Liver (tissue), 9 donors: ENCODE results near the gene FOXA2. TPM values are rescaled to one million over a fixed set of nuclear protein-coding genes. Genes with fewer than 3 reads are reported as not detected.

Source experiments
- DNase-seq: peaks from one replicate; pipeline ENCODE4 v3.0.0-alpha.2; 2017; ENCODE audit warnings: low spot score
- H3K27ac ChIP-seq, 2 donors: one replicate each; pipeline ENCODE4 v1.7.0; 2013; ENCODE audit warnings: inconsistent platforms in 2 of 2, low read length in 2 of 2, control low read depth in 1 of 2, low read depth in 1 of 2, mild to moderate bottlenecking in 1 of 2
- H3K27me3 ChIP-seq, 4 donors: one replicate each; pipeline versions ENCODE4 v1.6.1 to v1.7.0; 2013; ENCODE audit warnings: low read length in 3 of 4, inconsistent platforms in 1 of 4, mild to moderate bottlenecking in 1 of 4, moderate library complexity in 1 of 4; ENCODE audit not compliant: control insufficient read depth in 4 of 4, insufficient read depth in 4 of 4
- H3K36me3 ChIP-seq, 4 donors: one replicate each; pipeline versions ENCODE4 v1.6.1 to v1.7.0; 2013; ENCODE audit warnings: low read length in 3 of 4, mild to moderate bottlenecking in 3 of 4, low read depth in 1 of 4, moderate library complexity in 1 of 4; ENCODE audit not compliant: control insufficient read depth in 4 of 4, insufficient read depth in 3 of 4
- H3K4me1 ChIP-seq, 4 donors: one replicate each; pipeline versions ENCODE4 v1.6.1 to v1.7.0; 2013; ENCODE audit warnings: low read length in 3 of 4, mild to moderate bottlenecking in 3 of 4, moderate library complexity in 1 of 4; ENCODE audit not compliant: control insufficient read depth in 4 of 4, insufficient read depth in 4 of 4
- H3K4me3 ChIP-seq, 3 donors: one replicate each; pipeline versions ENCODE4 v1.6.1 to v1.7.0; 2013; ENCODE audit warnings: low read length in 3 of 3, control low read depth in 1 of 3, low read depth in 1 of 3, mild to moderate bottlenecking in 1 of 3
- H3K9ac ChIP-seq, 2 donors: one replicate each; pipeline ENCODE4 v1.7.0; 2013; ENCODE audit warnings: low read length in 2 of 2, mild to moderate bottlenecking in 2 of 2, moderate library complexity in 2 of 2, control low read depth in 1 of 2, low read depth in 1 of 2
- H3K9me3 ChIP-seq, 4 donors: one replicate each; pipeline versions ENCODE4 v1.6.1 to v1.7.0; 2013; ENCODE audit warnings: low read length in 3 of 4; ENCODE audit not compliant: control insufficient read depth in 4 of 4
- EGR1 ChIP-seq, 2 donors: IDR thresholded peaks; 2 replicates each; pipeline ENCODE4 v1.6.1; 2016 to 2018; ENCODE audit warnings: antibody characterized with exemption in 2 of 2, low read depth in 2 of 2
- FOXA1 ChIP-seq: IDR thresholded peaks from 2 replicates; pipeline ENCODE4 v1.6.1; 2016; ENCODE audit warnings: antibody characterized with exemption
- FOXA2 ChIP-seq: IDR thresholded peaks from 2 replicates; pipeline ENCODE4 v1.6.1; 2016; ENCODE audit warnings: antibody characterized with exemption
- HNF4A ChIP-seq, 2 donors: conservative IDR thresholded peaks; 2 replicates each; pipeline ENCODE4 v1.6.1; 2016; ENCODE audit warnings: antibody characterized with exemption in 2 of 2, mild to moderate bottlenecking in 2 of 2
- HNF4G ChIP-seq: IDR thresholded peaks from 2 replicates; pipeline ENCODE4 v1.6.1; 2016; ENCODE audit warnings: antibody characterized with exemption
- JUND ChIP-seq, 2 donors: IDR thresholded peaks; 2 replicates each; pipeline ENCODE4 v1.6.1; 2016; ENCODE audit warnings: antibody characterized with exemption in 2 of 2
- NR2F2 ChIP-seq: IDR thresholded peaks from 2 replicates; pipeline ENCODE4 v1.6.1; 2016; ENCODE audit warnings: antibody characterized with exemption
- RAD21 ChIP-seq, 2 donors: IDR thresholded peaks; 2 replicates each; pipeline ENCODE4 v1.6.1; 2016; ENCODE audit warnings: antibody characterized with exemption in 2 of 2, mild to moderate bottlenecking in 2 of 2
- RXRA ChIP-seq, 2 donors: IDR thresholded peaks; 2 replicates each; pipeline ENCODE4 v1.6.1; 2017 to 2018; ENCODE audit warnings: antibody characterized with exemption in 2 of 2, mild to moderate bottlenecking in 1 of 2
- TAF1 ChIP-seq: conservative IDR thresholded peaks from 2 replicates; pipeline ENCODE4 v1.6.1; 2016; ENCODE audit warnings: antibody characterized with exemption, mild to moderate bottlenecking
- YY1 ChIP-seq: IDR thresholded peaks from 2 replicates; pipeline ENCODE4 v1.6.1; 2016; ENCODE audit warnings: antibody characterized with exemption, mild to moderate bottlenecking
- WGBS: extraction: QIAGEN DNeasy Blood & Tissue Kit; methylation state at CpG from one replicate; pipeline ENCODE4 v1.1.7; 2013; 5-methylcytosine and 5-hydroxymethylcytosine counted together
- polyA plus RNA-seq, 2 donors: library from polyadenylated mRNA; stranded (reverse) in 1 of 2; unstranded in 1 of 2; fragments of 200-250 nt in 1 of 2; fragments of >200 nt in 1 of 2; fragmentation: Nextera tagmentation in 1 of 2; extraction: Ambion mirVana in 1 of 2; gene quantifications; one replicate each; pipeline versions ENCODE4 v1.2.1 to v1.2.3, GENCODE V29; 2013 to 2015
- total RNA-seq, 2 donors: library from RNA; depleted of rRNA; stranded (reverse); fragments of >200 nt; gene quantifications; one replicate each; pipeline ENCODE4 v1.2.3, GENCODE V29; 2014
- TF ChIP-seq, protein P1 (sequence below): fragments of 150-350 bp; IDR thresholded peaks from 2 replicates; pipeline ENCODE4 v1.5.1; 2017; ENCODE audit warnings: improper control_type of control experiment, low read depth, low read length; ENCODE audit not compliant: missing input control
- TF ChIP-seq, protein P2 (sequence below): IDR thresholded peaks from 2 replicates; pipeline ENCODE4 v1.6.1; 2016; ENCODE audit warnings: antibody characterized with exemption, mild to moderate bottlenecking
- TF ChIP-seq, protein P3 (sequence below): IDR thresholded peaks from 2 replicates; pipeline ENCODE4 v1.6.1; 2016; ENCODE audit warnings: antibody characterized with exemption
- TF ChIP-seq, protein P4 (sequence below): IDR thresholded peaks from 2 replicates; pipeline ENCODE4 v1.6.1; 2016; ENCODE audit warnings: antibody characterized with exemption
- TF ChIP-seq, protein P5 (sequence below): IDR thresholded peaks from 2 replicates; pipeline ENCODE4 v1.6.1; 2016; ENCODE audit warnings: antibody characterized with exemption
- donor health status: healthy.
- donor health status: healthy.
- donor health status: healthy.
- donor health status: healthy.
- donor health status: healthy.

FOXA2 gene
- total and polyA plus RNA-seq, 4 donors, result 5.2 to 12.7 (median 11.1) TPM

DNA sequence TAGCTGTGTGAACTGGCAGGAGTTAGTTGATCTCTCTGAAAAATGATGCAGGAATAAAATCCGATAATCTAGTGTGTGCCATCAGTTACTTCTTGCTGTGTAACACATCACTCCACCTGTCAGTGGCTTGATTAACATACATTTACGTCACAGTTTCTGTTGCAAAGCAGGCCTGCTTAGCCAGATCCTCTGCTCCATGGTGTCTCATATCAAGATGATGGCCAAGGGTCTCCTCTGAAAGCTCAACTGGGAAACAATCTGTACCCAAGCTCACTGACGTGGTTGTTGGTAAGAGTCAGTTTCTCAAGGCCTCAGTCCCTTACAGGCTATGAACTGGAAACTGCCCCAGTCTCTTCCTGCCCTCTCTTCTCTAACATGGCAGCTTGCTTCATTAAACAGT lies 51.8 kb downstream of the FOXA2 start:
- H3K4me1 ChIP-seq, result peaks cover 0 to 8% (median 7%) of the 10 kb centered on the region in 4 donors
- H3K9me3 ChIP-seq, result no peaks in the 10 kb centered on the region
- TF ChIP-seq FOXA1 (no peak), EGR1 (IDR thresholded peaks at IDR 0.05; ENCODE audit: low read depth in 2 of 2) (no peak), FOXA2 (no peak), HNF4G (no peak), HNF4A (conservative IDR thresholded peaks at IDR 0.05) (no peak), RAD21 (IDR thresholded peaks at IDR 0.05) (no peak), TAF1 (no peak), NR2F2 (no peak)
- TF ChIP-seq, protein P1, sequence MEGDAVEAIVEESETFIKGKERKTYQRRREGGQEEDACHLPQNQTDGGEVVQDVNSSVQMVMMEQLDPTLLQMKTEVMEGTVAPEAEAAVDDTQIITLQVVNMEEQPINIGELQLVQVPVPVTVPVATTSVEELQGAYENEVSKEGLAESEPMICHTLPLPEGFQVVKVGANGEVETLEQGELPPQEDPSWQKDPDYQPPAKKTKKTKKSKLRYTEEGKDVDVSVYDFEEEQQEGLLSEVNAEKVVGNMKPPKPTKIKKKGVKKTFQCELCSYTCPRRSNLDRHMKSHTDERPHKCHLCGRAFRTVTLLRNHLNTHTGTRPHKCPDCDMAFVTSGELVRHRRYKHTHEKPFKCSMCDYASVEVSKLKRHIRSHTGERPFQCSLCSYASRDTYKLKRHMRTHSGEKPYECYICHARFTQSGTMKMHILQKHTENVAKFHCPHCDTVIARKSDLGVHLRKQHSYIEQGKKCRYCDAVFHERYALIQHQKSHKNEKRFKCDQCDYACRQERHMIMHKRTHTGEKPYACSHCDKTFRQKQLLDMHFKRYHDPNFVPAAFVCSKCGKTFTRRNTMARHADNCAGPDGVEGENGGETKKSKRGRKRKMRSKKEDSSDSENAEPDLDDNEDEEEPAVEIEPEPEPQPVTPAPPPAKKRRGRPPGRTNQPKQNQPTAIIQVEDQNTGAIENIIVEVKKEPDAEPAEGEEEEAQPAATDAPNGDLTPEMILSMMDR, result no peak
- TF ChIP-seq, protein P2, sequence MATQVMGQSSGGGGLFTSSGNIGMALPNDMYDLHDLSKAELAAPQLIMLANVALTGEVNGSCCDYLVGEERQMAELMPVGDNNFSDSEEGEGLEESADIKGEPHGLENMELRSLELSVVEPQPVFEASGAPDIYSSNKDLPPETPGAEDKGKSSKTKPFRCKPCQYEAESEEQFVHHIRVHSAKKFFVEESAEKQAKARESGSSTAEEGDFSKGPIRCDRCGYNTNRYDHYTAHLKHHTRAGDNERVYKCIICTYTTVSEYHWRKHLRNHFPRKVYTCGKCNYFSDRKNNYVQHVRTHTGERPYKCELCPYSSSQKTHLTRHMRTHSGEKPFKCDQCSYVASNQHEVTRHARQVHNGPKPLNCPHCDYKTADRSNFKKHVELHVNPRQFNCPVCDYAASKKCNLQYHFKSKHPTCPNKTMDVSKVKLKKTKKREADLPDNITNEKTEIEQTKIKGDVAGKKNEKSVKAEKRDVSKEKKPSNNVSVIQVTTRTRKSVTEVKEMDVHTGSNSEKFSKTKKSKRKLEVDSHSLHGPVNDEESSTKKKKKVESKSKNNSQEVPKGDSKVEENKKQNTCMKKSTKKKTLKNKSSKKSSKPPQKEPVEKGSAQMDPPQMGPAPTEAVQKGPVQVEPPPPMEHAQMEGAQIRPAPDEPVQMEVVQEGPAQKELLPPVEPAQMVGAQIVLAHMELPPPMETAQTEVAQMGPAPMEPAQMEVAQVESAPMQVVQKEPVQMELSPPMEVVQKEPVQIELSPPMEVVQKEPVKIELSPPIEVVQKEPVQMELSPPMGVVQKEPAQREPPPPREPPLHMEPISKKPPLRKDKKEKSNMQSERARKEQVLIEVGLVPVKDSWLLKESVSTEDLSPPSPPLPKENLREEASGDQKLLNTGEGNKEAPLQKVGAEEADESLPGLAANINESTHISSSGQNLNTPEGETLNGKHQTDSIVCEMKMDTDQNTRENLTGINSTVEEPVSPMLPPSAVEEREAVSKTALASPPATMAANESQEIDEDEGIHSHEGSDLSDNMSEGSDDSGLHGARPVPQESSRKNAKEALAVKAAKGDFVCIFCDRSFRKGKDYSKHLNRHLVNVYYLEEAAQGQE, result no peak
- TF ChIP-seq, protein P3, sequence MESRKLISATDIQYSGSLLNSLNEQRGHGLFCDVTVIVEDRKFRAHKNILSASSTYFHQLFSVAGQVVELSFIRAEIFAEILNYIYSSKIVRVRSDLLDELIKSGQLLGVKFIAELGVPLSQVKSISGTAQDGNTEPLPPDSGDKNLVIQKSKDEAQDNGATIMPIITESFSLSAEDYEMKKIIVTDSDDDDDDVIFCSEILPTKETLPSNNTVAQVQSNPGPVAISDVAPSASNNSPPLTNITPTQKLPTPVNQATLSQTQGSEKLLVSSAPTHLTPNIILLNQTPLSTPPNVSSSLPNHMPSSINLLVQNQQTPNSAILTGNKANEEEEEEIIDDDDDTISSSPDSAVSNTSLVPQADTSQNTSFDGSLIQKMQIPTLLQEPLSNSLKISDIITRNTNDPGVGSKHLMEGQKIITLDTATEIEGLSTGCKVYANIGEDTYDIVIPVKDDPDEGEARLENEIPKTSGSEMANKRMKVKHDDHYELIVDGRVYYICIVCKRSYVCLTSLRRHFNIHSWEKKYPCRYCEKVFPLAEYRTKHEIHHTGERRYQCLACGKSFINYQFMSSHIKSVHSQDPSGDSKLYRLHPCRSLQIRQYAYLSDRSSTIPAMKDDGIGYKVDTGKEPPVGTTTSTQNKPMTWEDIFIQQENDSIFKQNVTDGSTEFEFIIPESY, result no peak
- TF ChIP-seq, protein P4, sequence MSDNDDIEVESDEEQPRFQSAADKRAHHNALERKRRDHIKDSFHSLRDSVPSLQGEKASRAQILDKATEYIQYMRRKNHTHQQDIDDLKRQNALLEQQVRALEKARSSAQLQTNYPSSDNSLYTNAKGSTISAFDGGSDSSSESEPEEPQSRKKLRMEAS, result no peak
- H3K9ac ChIP-seq, result no peak overlapping the region
- no peak overlapping the region for H3K27ac ChIP-seq
- no peaks in the 10 kb centered on the region for H3K27me3 ChIP-seq
- no peak for DNase-seq
- H3K4me3 ChIP-seq, result no peak overlapping the region
- H3K36me3 ChIP-seq, result no peaks in the 10 kb centered on the region
- WGBS, result 91% methylated on average over 3 of the region's 3 CpGs

DNA sequence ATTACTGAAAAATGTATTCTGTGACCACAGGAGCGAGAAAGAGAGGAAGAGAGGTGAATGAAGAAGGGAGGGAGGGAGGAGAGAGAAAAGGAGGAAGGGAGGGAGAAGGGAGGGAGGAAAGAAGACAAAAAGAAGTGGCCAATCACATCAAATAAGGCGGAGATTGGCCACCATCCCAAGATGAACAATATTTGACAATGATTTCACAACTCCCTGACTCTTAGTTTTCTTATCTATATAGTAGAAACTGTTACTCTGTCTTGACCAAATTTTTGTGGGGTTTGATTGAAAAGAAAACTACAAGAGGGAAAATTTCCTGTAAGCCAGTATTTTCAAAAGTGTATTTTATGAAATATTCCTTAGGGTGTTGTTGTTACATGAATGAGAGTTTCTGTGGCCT lies 52.6 kb downstream of the FOXA2 start:
- WGBS, result 88% methylated on average over 2 of the region's 2 CpGs
- Histone ChIP-seq H3K36me3 (no peaks in the 10 kb centered on the region), H3K4me3 (no peak overlapping the region), H3K27ac (no peak overlapping the region), H3K9me3 (no peaks in the 10 kb centered on the region), H3K9ac (no peak overlapping the region), H3K4me1 (peaks cover 0 to 13% (median 10%) of the 10 kb centered on the region in 4 donors), H3K27me3 (no peaks in the 10 kb centered on the region)
- no peak for DNase-seq
- TF ChIP-seq JUND (IDR thresholded peaks at IDR 0.05) (no peak), EGR1 (IDR thresholded peaks at IDR 0.05; ENCODE audit: low read depth in 2 of 2) (no peak), FOXA1 (no peak), TAF1 (no peak), YY1 (no peak), HNF4A (conservative IDR thresholded peaks at IDR 0.05) (no peak), RAD21 (IDR thresholded peaks at IDR 0.05) (no peak), NR2F2 (no peak), HNF4G (no peak), RXRA (IDR thresholded peaks at IDR 0.05) (no peak)
- TF ChIP-seq, protein P5, sequence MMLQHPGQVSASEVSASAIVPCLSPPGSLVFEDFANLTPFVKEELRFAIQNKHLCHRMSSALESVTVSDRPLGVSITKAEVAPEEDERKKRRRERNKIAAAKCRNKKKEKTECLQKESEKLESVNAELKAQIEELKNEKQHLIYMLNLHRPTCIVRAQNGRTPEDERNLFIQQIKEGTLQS, result no peak
- TF ChIP-seq, protein P2, result no peak
- TF ChIP-seq, protein P1, result no peak
- TF ChIP-seq, protein P4, result no peak
